GM10266 (cell line): ENCODE data around the gene DLL4.

Experiments
- DNase-seq: peaks from one replicate; pipeline ENCODE4 v3.0.0; 2012; ENCODE audit errors: extremely low spot score
- CTCF ChIP-seq: IDR thresholded peaks from 2 replicates; pipeline ENCODE4 v1.5.1; 2012; ENCODE audit warnings: mild to moderate bottlenecking, low read depth; ENCODE audit not compliant: control insufficient read depth, insufficient read depth; ENCODE audit errors: missing control alignments

The DLL4 gene

GRCh38 chr15:40984964-40985363 is 55.8 kb downstream of the DLL4 start:
- no peak for TF ChIP-seq CTCF
- no peak for DNase-seq

- DNase-seq, result no peak
- TF ChIP-seq CTCF, result no peak
These were observed 56.6 kb downstream of the DLL4 start for GRCh38 chr15:40985541-40986330.

GRCh38 chr15:40986820-40987219 is 57.7 kb downstream of the DLL4 start:
- TF ChIP-seq CTCF, result no peak
- DNase-seq, result no peak

- DNase-seq, result no peak
- no peak for TF ChIP-seq CTCF
These were observed 59.0 kb downstream of the DLL4 start for GRCh38 chr15:40988156-40988555.
